Measurements from ENCODE around the gene SPACA9. TPM values are rescaled to one million over a fixed set of nuclear protein-coding genes. Genes with fewer than 3 reads are reported as not detected.

SPACA9 gene
- total RNA-seq, 1 experiment from 2014 or later, result 2.1 TPM

DNA sequence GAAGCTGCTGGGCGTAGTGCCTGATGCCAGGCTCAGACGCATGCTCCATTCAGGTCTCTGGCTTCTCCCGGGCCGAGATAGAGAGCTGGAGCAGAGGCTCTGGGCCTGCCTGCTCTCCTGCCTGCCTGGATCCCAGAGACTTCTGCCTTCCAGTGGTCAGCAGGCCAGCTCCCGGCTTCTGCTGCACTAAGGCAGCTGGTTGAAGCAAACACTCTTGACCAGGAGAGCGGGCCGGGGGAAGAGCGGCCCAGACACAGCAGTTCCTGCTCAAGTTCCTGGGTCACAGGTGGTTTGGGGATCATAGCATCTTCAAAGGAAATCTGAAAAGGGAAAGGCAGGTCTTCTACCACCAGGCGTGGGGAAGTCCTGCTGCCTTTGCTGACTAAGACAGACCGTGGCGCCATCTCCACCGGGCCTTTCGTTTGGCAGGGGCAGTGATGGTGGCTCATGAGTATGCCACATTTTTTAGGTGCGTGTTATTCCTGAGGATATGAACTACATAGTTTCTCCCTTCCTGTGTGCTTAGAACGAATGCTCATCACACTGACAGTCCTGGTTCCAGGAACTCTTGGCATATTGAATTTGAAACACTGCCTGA lies 31.7 kb upstream of the SPACA9 start:
- ChIA-PET CTCF (no interaction called here), POLR2A (ENCODE audit: low non-redundant PET) (no interaction called here)
- no peaks in the 10 kb centered on the region for H3K36me3 ChIP-seq (ENCODE audit: insufficient read depth, low read length, poor library complexity, severe bottlenecking)
- no peak overlapping the region for H3K27ac ChIP-seq (ENCODE audit: low read depth, low read length, poor library complexity, severe bottlenecking)
- BruUV-seq (replicated peaks), result no TSS peak
- H3K27me3 ChIP-seq (replicated peaks; ENCODE audit: insufficient read depth, low read depth, low read length, poor library complexity), result no peaks in the 10 kb centered on the region
- no peaks in the 10 kb centered on the region for H3K9me3 ChIP-seq (ENCODE audit: low read depth, low read length, poor library complexity, severe bottlenecking)
- no peak for DNase-seq (ENCODE audit: low spot score)
- no peak overlapping the region for H3K4me3 ChIP-seq (ENCODE audit: low read depth, low read length, poor library complexity, severe bottlenecking)
- no peak for TF ChIP-seq EZH2 (IDR thresholded peaks at IDR 0.05; ENCODE audit: borderline replicate concordance, low read depth, low read length, poor library complexity, severe bottlenecking)
- TF ChIP-seq, protein P1, sequence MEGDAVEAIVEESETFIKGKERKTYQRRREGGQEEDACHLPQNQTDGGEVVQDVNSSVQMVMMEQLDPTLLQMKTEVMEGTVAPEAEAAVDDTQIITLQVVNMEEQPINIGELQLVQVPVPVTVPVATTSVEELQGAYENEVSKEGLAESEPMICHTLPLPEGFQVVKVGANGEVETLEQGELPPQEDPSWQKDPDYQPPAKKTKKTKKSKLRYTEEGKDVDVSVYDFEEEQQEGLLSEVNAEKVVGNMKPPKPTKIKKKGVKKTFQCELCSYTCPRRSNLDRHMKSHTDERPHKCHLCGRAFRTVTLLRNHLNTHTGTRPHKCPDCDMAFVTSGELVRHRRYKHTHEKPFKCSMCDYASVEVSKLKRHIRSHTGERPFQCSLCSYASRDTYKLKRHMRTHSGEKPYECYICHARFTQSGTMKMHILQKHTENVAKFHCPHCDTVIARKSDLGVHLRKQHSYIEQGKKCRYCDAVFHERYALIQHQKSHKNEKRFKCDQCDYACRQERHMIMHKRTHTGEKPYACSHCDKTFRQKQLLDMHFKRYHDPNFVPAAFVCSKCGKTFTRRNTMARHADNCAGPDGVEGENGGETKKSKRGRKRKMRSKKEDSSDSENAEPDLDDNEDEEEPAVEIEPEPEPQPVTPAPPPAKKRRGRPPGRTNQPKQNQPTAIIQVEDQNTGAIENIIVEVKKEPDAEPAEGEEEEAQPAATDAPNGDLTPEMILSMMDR (conservative IDR thresholded peaks at IDR 0.05; ENCODE audit: low read depth, low read length), result no peak
- no peaks in the 10 kb centered on the region for H3K4me1 ChIP-seq (ENCODE audit: insufficient read depth, low read length, poor library complexity, severe bottlenecking)
- intact Hi-C loops (cut with micrococcal nuclease; ENCODE audit: unreplicated experiment), result no loop called here

DNA sequence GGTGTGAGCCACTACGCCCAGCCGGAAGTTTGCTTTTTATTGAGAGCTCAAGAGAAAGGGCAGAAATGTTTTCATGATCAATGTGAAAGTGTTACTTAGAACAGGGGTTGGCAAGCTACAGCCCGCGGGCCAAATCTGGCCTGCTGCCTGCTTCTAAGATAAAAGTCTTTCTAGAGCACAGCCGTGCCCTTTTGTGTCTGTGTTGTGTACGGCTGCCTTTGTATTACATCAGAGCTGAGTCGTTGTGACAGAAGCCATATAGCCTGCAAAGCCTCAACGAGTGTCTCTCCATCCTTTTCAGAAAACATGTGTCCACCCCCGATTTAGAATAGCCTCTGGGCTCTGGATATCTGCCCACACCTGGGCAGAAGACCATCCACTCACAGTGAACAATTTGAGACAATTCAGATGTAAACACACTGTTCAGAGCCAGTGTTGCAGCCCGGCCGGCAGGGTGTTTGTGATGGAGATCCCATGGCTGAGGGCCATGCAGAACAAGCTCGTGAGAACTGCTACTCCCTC lies 29.5 kb upstream of the SPACA9 start:
- no peak for DNase-seq (ENCODE audit: low spot score)
- H3K9me3 ChIP-seq (ENCODE audit: low read depth, low read length, poor library complexity, severe bottlenecking), result no peaks in the 10 kb centered on the region
- no TSS peak for BruUV-seq (replicated peaks)
- TF ChIP-seq, protein P1 (conservative IDR thresholded peaks at IDR 0.05; ENCODE audit: low read depth, low read length), result no peak
- no peak for TF ChIP-seq EZH2 (IDR thresholded peaks at IDR 0.05; ENCODE audit: borderline replicate concordance, low read depth, low read length, poor library complexity, severe bottlenecking)
- no peaks in the 10 kb centered on the region for H3K36me3 ChIP-seq (ENCODE audit: insufficient read depth, low read length, poor library complexity, severe bottlenecking)
- H3K27me3 ChIP-seq (replicated peaks; ENCODE audit: insufficient read depth, low read depth, low read length, poor library complexity), result no peaks in the 10 kb centered on the region
- intact Hi-C loops (cut with micrococcal nuclease; ENCODE audit: unreplicated experiment), result no loop called here
- CTCF ChIA-PET, result interaction anchor here (0.7 kb wide), 1 partner anchor 26 kb away, joined by 6 read pairs; no protein-coding TSS in a partner anchor
- no peak overlapping the region for H3K27ac ChIP-seq (ENCODE audit: low read depth, low read length, poor library complexity, severe bottlenecking)
- no peak overlapping the region for H3K4me3 ChIP-seq (ENCODE audit: low read depth, low read length, poor library complexity, severe bottlenecking)
- POLR2A ChIA-PET (ENCODE audit: low non-redundant PET), result no interaction called here
- H3K4me1 ChIP-seq (ENCODE audit: insufficient read depth, low read length, poor library complexity, severe bottlenecking), result no peaks in the 10 kb centered on the region

DNA sequence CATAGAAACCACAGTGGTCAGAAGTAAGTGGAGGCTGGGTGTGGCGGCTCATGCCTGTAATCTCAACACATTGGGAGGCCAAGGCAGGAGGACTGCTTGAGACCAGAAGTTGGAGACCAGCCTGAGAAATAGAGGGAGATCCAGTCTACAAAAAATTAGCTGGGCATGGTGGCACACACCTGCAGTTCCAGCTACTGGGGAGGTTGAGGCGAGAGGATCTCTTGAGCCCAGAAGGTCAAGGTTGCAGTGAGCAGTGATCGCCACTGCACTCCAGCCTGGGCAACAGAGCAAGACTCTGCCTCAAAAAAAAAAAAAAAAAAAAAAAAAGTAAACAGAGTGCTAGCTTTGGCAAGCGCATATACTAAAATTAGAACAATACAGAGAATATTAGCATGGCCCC lies 25.2 kb upstream of the SPACA9 start:
- DNase-seq (ENCODE audit: low spot score), result no peak
- Histone ChIP-seq H3K27me3 (replicated peaks; ENCODE audit: insufficient read depth, low read depth, low read length, poor library complexity) (no peaks in the 10 kb centered on the region), H3K4me3 (ENCODE audit: low read depth, low read length, poor library complexity, severe bottlenecking) (no peak overlapping the region), H3K36me3 (ENCODE audit: insufficient read depth, low read length, poor library complexity, severe bottlenecking) (no peaks in the 10 kb centered on the region), H3K27ac (ENCODE audit: low read depth, low read length, poor library complexity, severe bottlenecking) (no peak overlapping the region), H3K4me1 (ENCODE audit: insufficient read depth, low read length, poor library complexity, severe bottlenecking) (peaks cover 12% of the 10 kb centered on the region), H3K9me3 (ENCODE audit: low read depth, low read length, poor library complexity, severe bottlenecking) (no peaks in the 10 kb centered on the region)
- ChIA-PET CTCF (no interaction called here), POLR2A (ENCODE audit: low non-redundant PET) (no interaction called here)
- no TSS peak for BruUV-seq (replicated peaks)
- intact Hi-C loops (cut with micrococcal nuclease; ENCODE audit: unreplicated experiment), result no loop called here
- TF ChIP-seq, protein P1 (conservative IDR thresholded peaks at IDR 0.05; ENCODE audit: low read depth, low read length), result no peak
- TF ChIP-seq EZH2 (IDR thresholded peaks at IDR 0.05; ENCODE audit: borderline replicate concordance, low read depth, low read length, poor library complexity, severe bottlenecking), result no peak

All from A673 (cell line).